8988T (cell line): ENCODE measurements around the gene FEM1B.

ENCODE experiments used
- DNase-seq: peaks from one replicate; pipeline ENCODE4 v3.0.0; 2011

The FEM1B gene

GRCh38 chr15:68328443-68328842, 50.9 kb downstream of the FEM1B start:
- DNase-seq: no peak

- DNase-seq: no peak
Measured at GRCh38 chr15:68328964-68329363, 51.4 kb downstream of the FEM1B start.

- no peak for DNase-seq
Measured at GRCh38 chr15:68330416-68330815, 52.9 kb downstream of the FEM1B start.

GRCh38 chr15:68330901-68331300, 53.4 kb downstream of the FEM1B start:
- DNase-seq: no peak

GRCh38 chr15:68332266-68332665, 54.7 kb downstream of the FEM1B start:
- no peak for DNase-seq

- DNase-seq: no peak
Measured at GRCh38 chr15:68333775-68334470, 56.4 kb downstream of the FEM1B start.

- no peak for DNase-seq
Measured at GRCh38 chr15:68334661-68335124, 57.1 kb downstream of the FEM1B start.

- no peak for DNase-seq
Measured at GRCh38 chr15:68335251-68335650, 57.7 kb downstream of the FEM1B start.

GRCh38 chr15:68335655-68336054, 58.1 kb downstream of the FEM1B start:
- DNase-seq: no peak

GRCh38 chr15:68336516-68336915, 59.0 kb downstream of the FEM1B start:
- DNase-seq: no peak

GRCh38 chr15:68337826-68338225, 60.3 kb downstream of the FEM1B start:
- DNase-seq: no peak

GRCh38 chr15:68339481-68339880, 61.9 kb downstream of the FEM1B start:
- DNase-seq: no peak

- DNase-seq: no peak
Measured at GRCh38 chr15:68340726-68341671, 63.5 kb downstream of the FEM1B start.

- no peak for DNase-seq
Measured at GRCh38 chr15:68341760-68342725, 64.5 kb downstream of the FEM1B start.

GRCh38 chr15:68343579-68344225, 66.2 kb downstream of the FEM1B start:
- no peak for DNase-seq

GRCh38 chr15:68344600-68344999, 67.1 kb downstream of the FEM1B start:
- DNase-seq: no peak
